HG03135 (cell line): ENCODE measurements around the gene TKT.
A peak's percentile ranks its signal among the peaks of the same experiment; 100 is the strongest.

Experiments
- ATAC-seq: cut with Tn5 transposase; IDR thresholded peaks from one replicate; pipeline ENCODE4 v1.9.1; 2021; ENCODE audit warnings: mild to moderate bottlenecking, moderate library complexity; ENCODE audit not compliant: unreplicated experiment

TKT gene

DNA sequence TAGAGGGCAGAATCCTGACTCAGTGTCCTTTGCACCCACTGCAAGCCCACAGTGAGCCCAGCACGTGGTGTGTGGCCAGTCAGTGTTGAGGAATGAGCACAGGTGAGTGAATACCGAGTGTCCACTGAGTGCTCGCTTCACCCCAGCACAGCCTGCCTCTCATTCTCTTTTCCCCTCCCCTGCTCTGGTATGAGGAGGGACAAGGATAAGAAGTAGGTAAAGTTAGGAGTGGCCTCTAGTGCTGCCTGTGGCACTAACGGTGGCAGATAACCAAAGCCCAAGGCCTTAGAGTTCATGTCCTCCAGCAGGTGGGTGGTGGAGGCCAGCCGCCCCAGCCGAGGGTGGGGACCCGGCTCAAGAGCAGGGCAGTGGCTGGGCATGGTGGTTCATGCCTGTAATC is 56.8 kb downstream of the TKT start:
- no peak for ATAC-seq

DNA sequence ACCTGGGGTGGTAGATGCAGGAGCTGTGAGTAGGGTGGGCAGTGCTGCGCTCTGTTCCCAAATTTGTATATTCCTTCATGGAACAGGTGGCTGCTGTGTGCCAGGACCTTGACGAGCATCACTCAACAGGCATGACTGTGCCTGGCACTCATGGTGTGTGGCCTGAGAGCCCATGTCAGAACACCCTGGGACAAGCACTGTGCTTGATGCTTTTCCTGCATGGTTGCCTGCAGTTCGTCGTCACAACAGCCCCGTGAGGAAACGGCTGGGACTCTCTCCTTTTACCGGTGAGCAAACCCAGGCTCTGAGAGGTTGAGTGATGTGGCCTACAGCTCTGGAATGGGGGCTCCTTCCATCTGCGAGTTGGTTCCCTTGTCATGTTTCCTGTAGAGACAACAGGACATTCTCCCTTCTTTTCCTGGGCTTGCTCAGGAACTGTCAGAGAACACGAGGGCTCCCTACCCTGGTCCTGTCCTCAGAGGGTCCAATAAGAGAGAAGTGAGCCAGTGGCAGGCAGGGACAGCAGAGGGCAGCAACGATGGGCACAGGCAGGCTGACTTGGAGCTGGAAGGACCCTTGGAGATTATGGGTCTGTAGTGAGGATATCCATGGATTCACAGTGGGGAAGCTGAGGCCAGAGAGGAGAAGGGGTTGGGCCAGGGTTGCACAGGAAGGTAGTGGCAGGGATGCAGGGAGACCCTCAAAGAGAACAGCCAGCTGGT is 57.4 kb downstream of the TKT start:
- no peak for ATAC-seq

DNA sequence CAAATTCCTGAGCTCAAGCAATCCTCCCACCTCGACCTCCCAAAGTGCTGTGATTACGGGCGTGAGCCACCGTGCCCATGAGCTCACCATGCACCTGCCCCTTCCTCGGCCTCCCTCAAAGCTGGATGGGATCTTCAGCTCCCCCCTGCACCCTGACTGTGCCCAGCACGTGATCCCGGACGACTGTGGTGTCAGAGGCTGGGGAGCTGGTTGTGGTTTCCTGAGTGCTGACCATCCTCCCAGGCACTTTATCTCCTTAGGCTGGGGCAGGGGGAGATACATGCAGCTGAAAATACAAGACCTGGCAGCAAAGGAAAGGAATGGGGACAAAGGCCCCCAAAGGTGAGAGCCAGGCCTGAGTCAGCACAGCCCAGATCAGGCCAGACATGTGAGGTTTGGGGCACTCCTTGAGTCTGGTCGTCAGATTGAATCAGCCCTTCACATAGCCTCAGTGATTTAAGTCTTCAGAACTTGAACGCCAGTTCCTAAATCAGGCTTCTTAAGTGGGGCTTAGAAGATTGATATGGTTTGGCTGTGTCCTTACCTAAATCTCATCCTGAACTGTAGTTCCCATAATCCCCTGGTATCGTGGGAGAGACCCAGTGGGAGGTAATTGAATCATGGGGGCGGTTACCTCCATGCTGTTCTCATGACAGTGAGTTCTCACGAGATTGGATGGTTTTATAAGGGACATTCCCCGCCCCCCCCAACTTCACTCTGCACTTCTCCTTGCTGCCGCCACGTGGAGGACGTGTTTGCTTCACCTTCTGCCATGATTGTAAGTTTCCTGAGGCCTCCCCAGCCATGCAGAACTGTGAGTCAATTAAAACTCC is 59.0 kb downstream of the TKT start:
- ATAC-seq = no peak

DNA sequence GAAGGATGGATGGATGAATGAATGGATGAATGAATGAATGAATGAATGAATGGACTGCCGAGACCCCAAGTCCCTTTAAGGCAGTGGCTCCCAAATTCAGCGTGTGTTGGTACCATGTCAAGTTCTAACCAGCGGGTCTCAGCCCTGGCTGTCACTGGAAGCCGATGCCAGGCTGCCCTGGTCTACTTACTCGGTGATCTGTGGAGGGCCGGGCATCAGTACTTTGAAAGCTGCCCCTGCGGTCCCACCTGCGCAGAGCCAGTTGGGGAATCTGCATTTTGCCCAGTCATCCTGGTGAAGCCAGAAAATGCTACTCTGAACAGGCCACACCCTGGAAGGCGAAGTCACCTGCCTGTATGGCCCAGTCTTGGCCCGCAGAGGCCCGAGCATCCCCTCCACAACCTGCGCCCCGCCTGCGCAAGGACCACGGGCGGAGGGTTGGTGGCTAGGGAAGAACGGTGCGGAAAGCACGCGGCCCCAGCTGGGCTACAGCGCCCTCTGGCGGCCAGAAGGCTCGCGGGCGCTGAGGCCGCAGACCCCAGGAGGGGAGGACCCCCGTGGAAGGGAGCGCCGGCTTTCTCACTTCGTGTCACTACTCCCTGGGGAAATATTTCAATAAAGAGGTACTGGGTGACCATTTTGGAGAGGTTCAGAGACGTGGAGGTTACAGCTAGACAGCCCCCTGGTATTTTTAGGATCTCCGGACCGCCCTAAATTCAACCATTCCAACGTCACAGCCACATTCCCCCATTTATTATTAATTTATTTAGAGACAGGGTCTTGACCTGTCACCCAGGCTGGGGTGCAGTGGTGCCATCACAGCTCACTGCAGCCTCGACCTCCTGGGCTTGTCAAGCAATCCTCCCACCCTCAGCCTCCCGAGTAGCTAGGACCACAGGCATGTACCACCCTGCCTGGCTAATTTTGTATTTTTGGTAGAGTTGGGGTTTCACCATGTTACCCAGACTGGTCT is 59.9 kb downstream of the TKT start:
- ATAC-seq = no peak

DNA sequence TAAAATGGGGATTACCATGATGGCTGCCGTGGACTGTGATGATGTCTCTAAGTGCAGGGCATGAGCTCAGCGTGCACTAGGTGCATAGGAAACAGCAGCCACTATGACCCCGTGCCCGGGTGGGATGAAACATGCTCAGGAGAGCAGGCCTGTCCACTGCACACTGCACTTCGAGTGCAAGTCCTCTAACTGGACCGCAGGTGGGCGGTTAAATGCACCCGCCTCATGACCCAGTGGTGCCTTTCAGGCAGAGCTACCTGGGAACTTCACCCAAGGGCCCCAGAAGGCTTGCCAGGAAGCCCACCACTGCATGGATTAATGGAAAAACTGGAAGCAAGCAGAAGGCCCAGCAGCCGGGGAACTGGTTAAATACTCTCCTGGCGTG is 60.8 kb downstream of the TKT start:
- ATAC-seq = no peak

DNA sequence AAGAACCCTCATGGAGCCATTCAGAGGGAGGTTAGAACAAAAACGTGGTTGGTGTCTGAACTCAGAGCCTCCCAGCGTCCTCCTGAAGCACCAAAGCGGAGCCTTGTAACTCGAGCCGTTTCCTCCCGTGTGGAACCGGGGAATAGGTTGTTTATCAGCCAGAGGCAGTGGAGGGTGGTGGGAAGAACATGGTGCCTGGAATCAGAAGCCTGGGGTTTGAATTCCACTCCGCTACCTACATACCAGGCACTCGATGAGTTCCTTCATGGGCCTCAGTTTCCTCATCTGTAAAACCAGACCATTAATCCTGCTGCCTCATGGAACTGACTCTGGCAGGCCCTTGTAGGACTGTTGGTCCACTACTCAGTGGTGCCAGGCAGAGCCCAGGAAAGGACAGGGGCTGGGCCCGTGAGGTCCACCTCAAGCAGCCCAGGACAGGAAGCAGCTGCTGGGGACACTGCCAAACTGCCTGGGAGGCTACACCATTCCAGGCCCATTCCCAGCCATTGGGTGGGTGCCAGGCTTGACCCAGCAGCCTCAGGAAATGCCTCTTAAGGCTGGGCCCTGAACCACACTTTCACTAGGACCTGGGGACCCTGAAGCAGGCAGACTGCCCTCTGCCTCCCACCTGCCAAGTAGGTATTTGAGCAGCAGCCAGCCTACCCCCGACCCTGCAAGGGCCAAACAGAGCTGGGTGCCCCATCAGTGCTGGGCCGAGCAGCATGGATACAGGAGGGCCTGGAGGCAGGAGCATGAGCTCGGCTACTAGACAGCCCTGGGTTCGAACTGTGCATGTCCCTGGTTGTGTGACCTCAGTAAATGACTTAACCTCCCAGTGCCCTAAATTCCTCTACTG is 61.4 kb downstream of the TKT start:
- ATAC-seq = no peak

DNA sequence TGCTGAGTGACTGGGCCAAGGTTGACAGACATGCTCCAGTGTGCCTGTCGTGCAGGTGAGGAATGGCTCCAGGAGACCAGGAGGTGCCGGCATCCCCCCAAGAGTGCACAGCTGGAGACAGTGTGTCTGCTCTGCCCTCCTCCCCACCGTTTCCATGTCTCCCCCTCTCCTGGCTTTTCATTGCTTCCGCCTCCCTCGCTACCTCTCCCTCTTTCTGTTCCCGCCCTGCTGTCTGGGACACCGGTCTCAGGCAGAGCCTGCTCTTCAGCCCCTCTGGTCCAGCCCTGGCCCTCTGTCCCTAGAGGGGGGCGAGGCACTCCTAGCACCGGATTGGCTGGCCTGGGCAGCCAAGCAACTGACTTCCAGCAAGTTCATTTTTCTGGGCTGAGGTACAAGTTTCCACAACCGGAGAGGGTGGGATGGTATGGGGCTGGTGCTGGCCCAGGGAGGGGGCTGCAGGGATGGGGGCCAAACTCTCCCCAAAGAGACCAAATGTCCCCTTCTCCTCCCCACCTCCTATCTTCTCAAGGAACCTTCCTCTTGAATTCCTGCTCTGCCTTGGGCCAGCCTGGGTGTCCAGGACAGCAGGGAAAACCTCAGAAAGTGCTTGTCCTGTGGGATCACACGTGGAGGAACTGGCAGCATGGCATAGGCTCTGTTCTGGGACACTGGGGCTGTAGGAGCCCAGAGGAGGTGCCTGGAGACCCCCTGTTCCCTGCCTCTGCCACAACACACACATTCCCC is 62.2 kb downstream of the TKT start:
- no peak for ATAC-seq

DNA sequence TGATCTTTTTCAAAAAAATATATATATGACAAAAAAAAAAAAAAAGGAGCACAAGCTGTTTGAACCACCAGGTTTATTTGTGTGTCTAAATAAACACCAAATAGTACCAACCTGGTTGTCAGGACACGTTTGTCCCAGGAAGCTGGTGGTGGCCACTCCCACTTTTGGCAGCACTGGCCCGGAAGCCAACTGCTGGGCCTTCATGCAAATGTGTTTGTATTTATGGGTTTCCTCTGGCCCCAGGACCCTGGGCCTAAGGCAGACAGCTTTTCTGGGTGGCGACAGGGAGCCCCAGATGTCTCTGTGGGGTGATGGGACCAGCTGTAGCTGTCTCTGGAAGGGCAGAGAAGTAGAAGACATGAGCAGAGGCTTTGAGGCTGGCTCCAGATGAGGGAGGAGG is 63.2 kb downstream of the TKT start:
- no peak for ATAC-seq

DNA sequence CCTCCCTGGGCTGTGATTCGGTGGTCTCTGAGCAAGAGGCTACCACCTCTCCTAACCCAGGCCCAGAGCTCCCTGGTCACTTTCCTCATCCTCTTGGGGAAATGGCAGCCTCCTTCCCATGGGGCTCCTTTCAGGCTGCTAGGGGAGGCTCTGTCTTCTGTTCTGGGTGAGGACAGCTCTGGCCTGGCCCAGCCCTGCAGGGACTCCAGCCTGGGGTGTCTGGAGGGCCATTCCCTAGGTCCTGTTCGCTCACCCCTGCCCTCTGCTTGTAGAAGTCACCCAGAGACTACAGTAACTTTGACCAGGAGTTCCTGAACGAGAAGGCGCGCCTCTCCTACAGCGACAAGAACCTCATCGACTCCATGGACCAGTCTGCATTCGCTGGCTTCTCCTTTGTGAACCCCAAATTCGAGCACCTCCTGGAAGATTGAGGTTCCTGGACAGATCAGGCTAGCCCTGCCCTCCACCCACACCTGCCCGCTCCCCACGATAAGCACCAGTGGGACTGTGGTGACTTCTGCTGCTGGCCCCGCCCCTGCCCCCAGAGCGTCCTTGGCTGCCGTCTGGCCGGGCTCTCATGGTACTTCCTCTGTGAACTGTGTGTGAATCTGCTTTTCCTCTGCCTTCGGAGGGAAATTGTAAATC is 63.9 kb downstream of the TKT start:
- ATAC-seq = no peak

DNA sequence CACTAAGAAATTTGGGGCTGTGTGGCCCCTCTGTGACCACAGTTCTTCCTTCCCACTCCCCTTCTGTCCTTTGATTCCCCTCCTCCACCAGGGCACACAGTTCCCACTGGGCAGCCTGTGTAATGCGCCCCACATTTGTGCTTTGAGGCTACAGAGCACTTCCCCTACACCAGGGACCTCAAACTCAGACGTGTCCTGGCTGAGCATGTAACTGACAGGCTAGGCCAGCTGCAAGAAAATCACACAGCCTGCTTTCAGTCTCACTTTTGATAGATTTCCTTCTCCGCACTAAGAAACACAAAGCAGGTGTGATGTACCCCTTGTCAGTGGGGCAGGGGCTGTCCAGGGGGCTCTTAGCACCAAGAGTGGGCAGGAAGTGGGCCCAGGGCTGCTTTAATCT is 65.2 kb downstream of the TKT start:
- peak; percentile 47 for ATAC-seq

DNA sequence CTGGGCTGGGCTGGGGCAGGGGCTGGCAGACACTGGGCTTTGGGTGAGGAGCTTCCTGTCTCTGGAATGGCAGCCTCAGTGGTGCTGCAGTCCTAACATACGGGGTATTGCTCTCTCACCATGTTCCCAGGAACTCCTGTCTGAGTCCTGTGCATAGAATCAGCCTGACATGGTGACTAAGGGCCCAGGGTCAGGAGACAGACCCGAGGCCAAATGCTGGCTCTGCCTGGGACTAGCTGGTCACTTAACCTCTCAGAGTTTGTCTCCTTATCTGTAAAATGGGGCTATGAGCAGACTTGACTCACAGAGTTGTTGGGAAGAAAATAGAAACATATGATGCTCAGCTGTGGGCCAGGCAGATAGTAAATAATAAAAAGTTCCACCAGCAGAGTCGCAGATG is 66.5 kb downstream of the TKT start:
- ATAC-seq = no peak

DNA sequence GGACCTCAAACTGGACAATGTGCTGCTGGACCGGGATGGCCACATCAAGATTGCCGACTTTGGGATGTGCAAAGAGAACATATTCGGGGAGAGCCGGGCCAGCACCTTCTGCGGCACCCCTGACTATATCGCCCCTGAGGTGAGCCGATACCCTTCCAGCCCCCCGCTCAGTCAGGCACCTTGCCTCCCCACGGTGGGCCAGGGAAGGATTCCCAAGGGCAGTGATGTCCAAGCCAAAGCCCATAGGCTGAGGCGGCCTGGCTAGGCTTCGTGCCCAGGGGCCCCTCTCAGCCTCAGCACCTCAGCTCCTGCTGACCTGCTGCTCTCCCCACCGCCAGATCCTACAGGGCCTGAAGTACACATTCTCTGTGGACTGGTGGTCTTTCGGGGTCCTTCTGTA is 67.1 kb downstream of the TKT start:
- no peak for ATAC-seq

DNA sequence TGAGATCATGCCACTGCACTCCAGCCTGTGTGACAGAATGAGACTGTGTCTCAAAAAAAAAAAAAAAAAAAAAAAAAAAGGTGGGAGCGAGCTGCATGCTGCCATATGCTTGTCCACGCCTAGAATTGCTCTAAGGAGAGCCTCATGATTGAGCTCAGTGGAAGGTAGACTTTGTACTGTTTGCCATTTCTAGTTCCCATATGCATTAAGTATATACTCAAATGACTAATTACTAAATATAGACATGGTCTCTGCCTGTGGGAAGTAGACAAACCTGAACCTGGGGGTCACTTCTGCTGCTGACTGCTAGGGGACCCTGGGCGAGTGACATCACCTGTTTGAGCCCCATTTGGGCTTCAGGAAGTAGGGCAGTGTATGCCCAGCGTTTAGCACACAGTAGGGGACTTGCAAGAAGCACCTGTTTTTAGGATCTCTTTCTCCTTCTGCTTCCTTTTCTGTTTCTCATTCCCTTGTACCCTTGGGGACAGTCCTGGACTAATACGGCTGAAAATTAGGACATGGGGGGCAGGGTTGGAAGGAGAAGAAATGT is 67.6 kb downstream of the TKT start:
- ATAC-seq = no peak

DNA sequence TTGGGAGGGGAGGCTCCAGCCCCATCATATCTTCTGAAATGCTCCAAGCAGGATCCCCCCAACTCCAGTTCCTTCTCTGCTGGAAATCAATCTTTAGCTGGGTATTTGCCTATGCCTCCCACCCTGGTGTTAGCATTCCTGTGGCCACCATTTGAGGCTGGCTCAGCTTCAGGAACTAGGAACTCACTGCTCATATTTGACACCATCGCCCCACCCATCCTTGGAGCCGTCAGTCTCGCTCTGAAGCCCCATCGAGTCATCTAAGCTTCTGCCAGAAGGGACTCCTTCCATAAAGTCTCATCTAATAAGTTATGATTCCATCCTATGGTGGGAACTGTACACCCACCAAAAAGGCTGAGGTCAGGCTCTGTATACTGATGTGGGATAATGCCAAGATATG is 68.4 kb downstream of the TKT start:
- ATAC-seq = no peak

DNA sequence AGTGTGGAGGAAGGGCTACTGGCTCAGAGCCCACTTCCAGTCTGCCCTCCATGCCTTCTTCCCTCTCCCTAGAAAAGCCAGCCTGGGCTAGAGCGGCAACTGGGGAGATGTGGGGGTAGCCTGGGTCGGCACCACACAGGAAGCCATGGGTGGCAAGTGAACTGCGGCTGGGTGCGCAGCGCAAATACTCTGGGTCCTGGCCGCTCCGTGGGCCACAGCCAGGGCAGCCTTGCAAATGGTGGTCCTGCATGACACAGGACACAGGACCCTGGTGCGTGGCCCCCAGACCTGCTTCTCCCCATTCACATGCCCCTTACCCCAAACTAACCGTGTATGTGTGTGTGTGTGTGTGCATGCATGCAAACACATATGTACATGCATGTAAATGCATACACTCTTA is 69.1 kb downstream of the TKT start:
- ATAC-seq = no peak

DNA sequence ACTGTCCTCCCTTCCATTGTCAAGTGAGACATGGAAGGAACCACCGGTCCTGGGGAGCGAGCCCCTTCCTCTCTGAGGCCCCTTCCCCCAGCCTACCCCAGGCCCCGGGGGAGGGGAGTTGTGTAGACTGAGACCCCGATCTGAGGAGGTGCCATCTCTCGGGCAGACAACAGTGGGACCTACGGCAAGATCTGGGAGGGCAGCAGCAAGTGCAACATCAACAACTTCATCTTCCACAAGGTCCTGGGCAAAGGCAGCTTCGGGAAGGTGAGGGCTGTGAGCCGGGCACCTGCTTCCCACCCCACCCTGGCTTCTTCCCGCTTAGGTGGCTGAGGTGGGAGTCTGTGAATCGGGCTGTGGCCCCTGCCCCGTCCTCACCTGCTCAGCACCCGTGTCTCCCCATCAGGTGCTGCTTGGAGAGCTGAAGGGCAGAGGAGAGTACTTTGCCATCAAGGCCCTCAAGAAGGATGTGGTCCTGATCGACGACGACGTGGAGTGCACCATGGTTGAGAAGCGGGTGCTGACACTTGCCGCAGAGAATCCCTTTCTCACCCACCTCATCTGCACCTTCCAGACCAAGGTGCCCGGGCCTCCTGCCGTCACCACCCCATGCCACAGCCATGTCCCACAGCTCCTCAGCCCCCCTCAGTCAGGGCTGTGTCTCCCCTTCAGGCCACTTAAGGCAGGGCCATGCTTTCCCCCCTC is 69.9 kb downstream of the TKT start:
- ATAC-seq = no peak

DNA sequence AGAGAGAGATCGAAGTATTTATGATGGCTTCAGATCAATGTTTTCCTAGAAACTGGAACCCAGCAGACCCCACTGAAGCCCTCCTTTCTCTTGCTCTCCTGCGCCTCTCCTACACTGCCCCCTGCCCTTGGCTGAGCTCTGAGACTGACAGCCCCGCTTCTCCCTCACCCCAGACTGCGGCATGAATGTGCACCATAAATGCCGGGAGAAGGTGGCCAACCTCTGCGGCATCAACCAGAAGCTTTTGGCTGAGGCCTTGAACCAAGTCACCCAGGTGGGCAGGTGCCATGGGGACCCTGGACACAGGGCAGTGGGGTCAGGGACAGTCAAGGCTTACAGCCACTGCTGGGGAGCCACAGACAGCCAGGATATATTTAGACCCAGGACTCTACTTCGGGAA is 71.1 kb downstream of the TKT start:
- ATAC-seq = no peak

DNA sequence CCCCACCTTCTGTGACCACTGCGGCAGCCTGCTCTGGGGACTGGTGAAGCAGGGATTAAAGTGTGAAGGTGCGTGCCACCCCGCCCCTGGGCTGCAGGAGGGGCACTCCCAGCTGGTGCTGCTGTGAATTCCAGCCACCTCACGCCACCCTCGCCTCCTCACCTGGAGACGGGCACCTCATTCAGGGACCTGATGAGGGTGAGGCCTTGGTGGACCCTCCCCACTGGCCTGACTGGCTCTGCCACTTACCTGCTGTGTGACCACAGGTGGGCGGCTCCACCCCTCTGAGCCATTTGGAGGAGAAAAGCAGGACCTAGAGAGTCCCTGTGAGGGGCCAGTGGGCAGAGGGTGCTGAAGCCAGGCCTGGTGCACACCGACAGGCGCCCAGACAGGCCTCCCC is 72.3 kb downstream of the TKT start:
- ATAC-seq = no peak
